HepG2 (cell line): ENCODE results near the gene VIM. TPM values are rescaled to one million over a fixed set of nuclear protein-coding genes. Genes with fewer than 3 reads are reported as not detected.

ENCODE experiments used
- ATAC-seq: fragments of 200-7000 bp; cut with Tn5 transposase; 3 replicates; pipeline ENCODE4 v1.9.1; 2020; ENCODE audit warnings: mild to moderate bottlenecking, moderate library complexity
- BruUV-seq: library from RNA; stranded (reverse); fragments of 400-500 nt; replicated peaks from 2 replicates; lab custom pipeline; 2021; lab: Mats Ljungman, UMichigan
- CTCF ChIA-PET: fragments of 300-600 bp; formaldehyde crosslinking; extraction: SDS; loops from one replicate; lab custom pipeline; 2021; ENCODE audit warnings: low total read pairs, inconsistent platforms, low intra/inter-chr PET ratio; lab: Yijun Ruan, JAX
- POLR2A ChIA-PET: fragments of 350-600 bp; sonication (Branson Sonifier 250); formaldehyde crosslinking; loops from one replicate; lab custom pipeline; 2020; ENCODE audit warnings: antibody characterized with exemption, inconsistent platforms; lab: Yijun Ruan, JAX
- DNase-seq: peaks from one replicate; pipeline ENCODE4 v3.0.0-alpha.2; 2015; ENCODE audit warnings: low spot score
- FAIRE-seq: peaks from 3 replicates; lab custom pipeline; 2011; peaks lifted over from hg19 to GRCh38; lab: Jason Lieb, UNC
- H2AFZ ChIP-seq: one replicate; pipeline ENCODE4 v1.6.1; 2011; ENCODE audit warnings: low read length, inconsistent platforms
- H3K27ac ChIP-seq: fragments of 300-600 bp; 3 replicates; pipeline ENCODE4 v1.8.0; 2011; ENCODE audit warnings: mixed run types, mild to moderate bottlenecking, mixed read lengths, low read length, inconsistent platforms; ENCODE audit not compliant: insufficient read depth; ENCODE audit errors: extremely low read length
- H3K27me3 ChIP-seq, 2 experiments: fragments of 200-600 bp in 1 of 2; 2 replicates in 1 of 2; 3 replicates in 1 of 2; pipeline versions ENCODE4 v1.6.0 to v1.8.0; 2011; ENCODE audit warnings: low read length in 2 of 2, mild to moderate bottlenecking in 2 of 2, moderate library complexity in 2 of 2, inconsistent platforms in 1 of 2; ENCODE audit not compliant: insufficient read depth in 2 of 2, control insufficient read depth in 1 of 2
- H3K36me3 ChIP-seq, 2 experiments: fragments of 200-600 bp in 1 of 2; replicated peaks in 1 of 2; 2 replicates in 1 of 2; 3 replicates in 1 of 2; pipeline versions ENCODE4 v1.5.1 to v1.8.0; 2011; ENCODE audit warnings: low read length in 2 of 2, inconsistent platforms in 1 of 2; ENCODE audit not compliant: insufficient read depth in 2 of 2, control insufficient read depth in 1 of 2
- H3K4me1 ChIP-seq: 2 replicates; pipeline ENCODE4 v1.5.1; 2012; ENCODE audit warnings: low read length, inconsistent platforms; ENCODE audit not compliant: insufficient read depth
- H3K4me2 ChIP-seq: 2 replicates; pipeline ENCODE4 v1.6.0; 2011; ENCODE audit warnings: low read depth, low read length, inconsistent platforms
- H3K4me3 ChIP-seq, 3 experiments: fragments of 200-600 bp in 1 of 3; sonication (generic), shearing (Covaris generic) in 1 of 3; replicated peaks in 1 of 3; 2 replicates each; pipeline ENCODE4 v1.5.1; 2011 to 2016; ENCODE audit warnings: low read length in 3 of 3, inconsistent platforms in 2 of 3, low read depth in 2 of 3, mild to moderate bottlenecking in 2 of 3, control low read depth in 1 of 3, mixed read lengths in 1 of 3; ENCODE audit not compliant: insufficient read depth in 1 of 3
- H3K79me2 ChIP-seq: one replicate; pipeline ENCODE4 v1.6.1; 2011; ENCODE audit warnings: low read length, inconsistent platforms; ENCODE audit not compliant: insufficient read depth
- H3K9ac ChIP-seq: 2 replicates; pipeline ENCODE4 v1.6.0; 2011; ENCODE audit warnings: mild to moderate bottlenecking, low read depth, low read length, inconsistent platforms; ENCODE audit not compliant: insufficient read depth
- H3K9me3 ChIP-seq: 2 replicates; pipeline ENCODE4 v1.5.1; 2012; ENCODE audit warnings: mild to moderate bottlenecking, low read length
- H4K20me1 ChIP-seq: 2 replicates; pipeline ENCODE4 v1.6.0; 2011; ENCODE audit warnings: inconsistent platforms, mild to moderate bottlenecking, low read length, moderate library complexity; ENCODE audit not compliant: insufficient read depth
- GTF3A ChIP-seq: sonication (generic); formaldehyde crosslinking; conservative IDR thresholded peaks from 2 replicates; pipeline ENCODE4 v1.4.0; 2020; ENCODE audit warnings: mild to moderate bottlenecking, missing genetic modification reagents
- HMG20B ChIP-seq: conservative IDR thresholded peaks from 2 replicates; pipeline ENCODE4 v1.6.1; 2016; ENCODE audit warnings: missing genetic modification reagents, missing compliant biosample characterization
- LCORL ChIP-seq, 2 experiments: fragments of 450-650 bp in 1 of 2; sonication (generic) in 1 of 2; formaldehyde crosslinking in 1 of 2; IDR thresholded peaks; 2 replicates each; pipeline versions ENCODE4 v1.5.0 to v1.6.1; 2017 to 2020; ENCODE audit warnings: antibody characterized with exemption in 1 of 2, missing genetic modification reagents in 1 of 2
- MED13 ChIP-seq: sonication (generic); formaldehyde crosslinking; IDR thresholded peaks from 2 replicates; pipeline ENCODE4 v1.5.0; 2020; ENCODE audit warnings: missing genetic modification reagents
- MZF1 ChIP-seq: sonication (generic); formaldehyde crosslinking; IDR thresholded peaks from 2 replicates; pipeline ENCODE4 v1.8.1; 2023; ENCODE audit warnings: mild to moderate bottlenecking, missing genetic modification reagents, borderline replicate concordance
- PAX8 ChIP-seq: sonication (generic); formaldehyde crosslinking; IDR thresholded peaks from 2 replicates; pipeline ENCODE4 v1.8.0; 2022; ENCODE audit warnings: mild to moderate bottlenecking, missing genetic modification reagents, borderline replicate concordance
- POLR2AphosphoS2 ChIP-seq: IDR thresholded peaks from 2 replicates; pipeline ENCODE4 v1.6.1; 2011; ENCODE audit warnings: low read depth, low read length, improper control_type of control experiment
- RFX5 ChIP-seq: IDR thresholded peaks from 2 replicates; pipeline ENCODE4 v1.6.1; 2011; ENCODE audit warnings: low read depth, low read length, improper control_type of control experiment
- SNAPC2 ChIP-seq: sonication (generic); formaldehyde crosslinking; IDR thresholded peaks from 2 replicates; pipeline ENCODE4 v1.8.1; 2022; ENCODE audit warnings: mild to moderate bottlenecking, missing genetic modification reagents
- SRSF9 ChIP-seq: fragments of 200-400 bp; formaldehyde crosslinking; IDR thresholded peaks from 2 replicates; pipeline ENCODE4 v1.6.1; 2018; ENCODE audit warnings: borderline replicate concordance, mild to moderate bottlenecking, low read depth, low read length; ENCODE audit not compliant: insufficient read depth, poor library complexity, severe bottlenecking
- ZKSCAN5 ChIP-seq: sonication (generic); formaldehyde crosslinking; IDR thresholded peaks from 2 replicates; pipeline ENCODE4 v1.5.1; 2020; ENCODE audit warnings: mild to moderate bottlenecking, missing genetic modification reagents
- ZNF235 ChIP-seq: sonication (generic); formaldehyde crosslinking; IDR thresholded peaks from 2 replicates; pipeline ENCODE4 v1.8.1; 2023; ENCODE audit warnings: mild to moderate bottlenecking, missing genetic modification reagents, borderline replicate concordance
- ZNF34 ChIP-seq: sonication (generic); formaldehyde crosslinking; IDR thresholded peaks from 2 replicates; pipeline ENCODE4 v1.4.0; 2020; ENCODE audit warnings: mild to moderate bottlenecking, missing genetic modification reagents, borderline replicate concordance
- ZNF546 ChIP-seq: sonication (generic); formaldehyde crosslinking; conservative IDR thresholded peaks from 2 replicates; pipeline ENCODE4 v1.8.1; 2023; ENCODE audit warnings: mild to moderate bottlenecking, missing genetic modification reagents
- ZNF563 ChIP-seq: sonication (generic); formaldehyde crosslinking; IDR thresholded peaks from 2 replicates; pipeline ENCODE4 v1.8.0; 2022; ENCODE audit warnings: mild to moderate bottlenecking, moderate library complexity, missing genetic modification reagents
- ZNF75D ChIP-seq: sonication (generic); formaldehyde crosslinking; IDR thresholded peaks from 2 replicates; pipeline ENCODE4 v1.8.1; 2023; ENCODE audit warnings: missing genetic modification reagents, mild to moderate bottlenecking, borderline replicate concordance
- ZNF883 ChIP-seq: sonication (generic); formaldehyde crosslinking; IDR thresholded peaks from 2 replicates; pipeline ENCODE4 v1.5.1; 2020; ENCODE audit warnings: mild to moderate bottlenecking, missing genetic modification reagents; ENCODE audit errors: not compliant biosample characterization
- ZSCAN22 ChIP-seq: sonication (generic); formaldehyde crosslinking; IDR thresholded peaks from 2 replicates; pipeline ENCODE4 v1.4.0; 2020; ENCODE audit warnings: mild to moderate bottlenecking, missing genetic modification reagents
- WGBS: methylation state at CpG from one replicate; pipeline ENCODE4 v1.1.6; 2017; ENCODE audit warnings: low lambda C conversion rate; 5-methylcytosine and 5-hydroxymethylcytosine counted together
- in situ Hi-C: cut with HindIII; loops from 2 replicates; pipeline ENCODE4 v1.10.0; 2017; ENCODE audit warnings: low pct_unique_long_range_greater_than_20kb; ENCODE audit not compliant: extremely low pct_ligation_motif_present
- intact Hi-C: fragments of 100-400 bp; cut with micrococcal nuclease; formaldehyde crosslinking; loops from one replicate; pipeline ENCODE4 v1.10.0; 2022; ENCODE audit not compliant: unreplicated experiment
- polyA plus RNA-seq, 8 experiments: library from polyadenylated mRNA; depleted of rRNA in 3 of 8; stranded (reverse) in 7 of 8; unstranded in 1 of 8; fragments of >200 nt; fragmentation: Illumina TruSeq in 4 of 8; extraction: Trizol in 4 of 8; gene quantifications; 2 replicates each; pipeline versions ENCODE4 v1.2.1 to v1.2.3, GENCODE V29; 2011 to 2016; ENCODE audit warnings: low read depth in 4 of 8, missing spikeins in 1 of 8, mixed read lengths in 1 of 8; ENCODE audit not compliant: insufficient read depth in 1 of 8
- total RNA-seq, 5 experiments: library from RNA; depleted of rRNA; stranded (reverse); fragments of >200 nt; fragmentation: Illumina TruSeq; extraction: Trizol; gene quantifications; 2 replicates each; pipeline ENCODE4 v1.2.3, GENCODE V29; 2016; ENCODE audit warnings: low read depth in 1 of 5
- TF ChIP-seq, protein P1 (sequence below): sonication (generic); formaldehyde crosslinking; IDR thresholded peaks from 2 replicates; pipeline ENCODE4 v1.4.0; 2020; ENCODE audit warnings: missing genetic modification reagents, borderline replicate concordance
- TF ChIP-seq, protein P2 (sequence below): sonication (generic); formaldehyde crosslinking; IDR thresholded peaks from 2 replicates; pipeline ENCODE4 v1.9.0; 2021; ENCODE audit warnings: missing genetic modification reagents, borderline replicate concordance

VIM gene
- total and polyA plus RNA-seq, 2 of the 13 experiments (the other 11 are each of a cell fraction or from before 2014, with no cell fraction given) = not detected

DNA sequence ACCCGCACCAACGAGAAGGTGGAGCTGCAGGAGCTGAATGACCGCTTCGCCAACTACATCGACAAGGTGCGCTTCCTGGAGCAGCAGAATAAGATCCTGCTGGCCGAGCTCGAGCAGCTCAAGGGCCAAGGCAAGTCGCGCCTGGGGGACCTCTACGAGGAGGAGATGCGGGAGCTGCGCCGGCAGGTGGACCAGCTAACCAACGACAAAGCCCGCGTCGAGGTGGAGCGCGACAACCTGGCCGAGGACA, 1.6 kb downstream of the VIM start:
- Histone ChIP-seq H3K27ac (no peak overlapping the region), H2AFZ (no peak overlapping the region), H3K27me3 (no peaks in the 10 kb centered on the region), H3K4me1 (peaks cover 17% of the 10 kb centered on the region; the same call in 1 of the 2 replicates), H3K9ac (no peak overlapping the region), H3K9me3 (no peaks in the 10 kb centered on the region), H4K20me1 (no peaks in the 10 kb centered on the region), H3K4me3 (no peak overlapping the region), H3K4me2 (no peak overlapping the region), H3K36me3 (no peaks in the 10 kb centered on the region), H3K79me2 (no peaks in the 10 kb centered on the region)
- 97% methylated on average over 21 of the region's 21 CpGs for WGBS
- TF ChIP-seq ZNF34 (CRISPR knock-in tag) (no peak), ZNF546 (CRISPR knock-in tag) (no peak), PAX8 (CRISPR knock-in tag) (no peak), ZNF75D (CRISPR knock-in tag) (no peak), HMG20B (CRISPR knock-in tag) (no peak), ZNF883 (no peak), RFX5 (no peak), ZSCAN22 (CRISPR knock-in tag) (no peak), MZF1 (CRISPR knock-in tag) (no peak), SRSF9 (no peak), ZKSCAN5 (CRISPR knock-in tag) (no peak), POLR2AphosphoS2 (no peak), ZNF563 (no peak), LCORL (IDR thresholded peaks at IDR 0.05) (no peak), LCORL (CRISPR knock-in tag; IDR thresholded peaks at IDR 0.05) (no peak), SNAPC2 (no peak), GTF3A (CRISPR knock-in tag) (no peak), ZNF235 (no peak), MED13 (CRISPR knock-in tag) (no peak)
- TF ChIP-seq, protein P1, sequence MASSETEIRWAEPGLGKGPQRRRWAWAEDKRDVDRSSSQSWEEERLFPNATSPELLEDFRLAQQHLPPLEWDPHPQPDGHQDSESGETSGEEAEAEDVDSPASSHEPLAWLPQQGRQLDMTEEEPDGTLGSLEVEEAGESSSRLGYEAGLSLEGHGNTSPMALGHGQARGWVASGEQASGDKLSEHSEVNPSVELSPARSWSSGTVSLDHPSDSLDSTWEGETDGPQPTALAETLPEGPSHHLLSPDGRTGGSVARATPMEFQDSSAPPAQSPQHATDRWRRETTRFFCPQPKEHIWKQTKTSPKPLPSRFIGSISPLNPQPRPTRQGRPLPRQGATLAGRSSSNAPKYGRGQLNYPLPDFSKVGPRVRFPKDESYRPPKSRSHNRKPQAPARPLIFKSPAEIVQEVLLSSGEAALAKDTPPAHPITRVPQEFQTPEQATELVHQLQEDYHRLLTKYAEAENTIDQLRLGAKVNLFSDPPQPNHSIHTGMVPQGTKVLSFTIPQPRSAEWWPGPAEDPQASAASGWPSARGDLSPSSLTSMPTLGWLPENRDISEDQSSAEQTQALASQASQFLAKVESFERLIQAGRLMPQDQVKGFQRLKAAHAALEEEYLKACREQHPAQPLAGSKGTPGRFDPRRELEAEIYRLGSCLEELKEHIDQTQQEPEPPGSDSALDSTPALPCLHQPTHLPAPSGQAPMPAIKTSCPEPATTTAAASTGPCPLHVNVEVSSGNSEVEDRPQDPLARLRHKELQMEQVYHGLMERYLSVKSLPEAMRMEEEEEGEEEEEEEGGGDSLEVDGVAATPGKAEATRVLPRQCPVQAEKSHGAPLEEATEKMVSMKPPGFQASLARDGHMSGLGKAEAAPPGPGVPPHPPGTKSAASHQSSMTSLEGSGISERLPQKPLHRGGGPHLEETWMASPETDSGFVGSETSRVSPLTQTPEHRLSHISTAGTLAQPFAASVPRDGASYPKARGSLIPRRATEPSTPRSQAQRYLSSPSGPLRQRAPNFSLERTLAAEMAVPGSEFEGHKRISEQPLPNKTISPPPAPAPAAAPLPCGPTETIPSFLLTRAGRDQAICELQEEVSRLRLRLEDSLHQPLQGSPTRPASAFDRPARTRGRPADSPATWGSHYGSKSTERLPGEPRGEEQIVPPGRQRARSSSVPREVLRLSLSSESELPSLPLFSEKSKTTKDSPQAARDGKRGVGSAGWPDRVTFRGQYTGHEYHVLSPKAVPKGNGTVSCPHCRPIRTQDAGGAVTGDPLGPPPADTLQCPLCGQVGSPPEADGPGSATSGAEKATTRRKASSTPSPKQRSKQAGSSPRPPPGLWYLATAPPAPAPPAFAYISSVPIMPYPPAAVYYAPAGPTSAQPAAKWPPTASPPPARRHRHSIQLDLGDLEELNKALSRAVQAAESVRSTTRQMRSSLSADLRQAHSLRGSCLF (CRISPR knock-in tag) = no peak
- TF ChIP-seq, protein P2, sequence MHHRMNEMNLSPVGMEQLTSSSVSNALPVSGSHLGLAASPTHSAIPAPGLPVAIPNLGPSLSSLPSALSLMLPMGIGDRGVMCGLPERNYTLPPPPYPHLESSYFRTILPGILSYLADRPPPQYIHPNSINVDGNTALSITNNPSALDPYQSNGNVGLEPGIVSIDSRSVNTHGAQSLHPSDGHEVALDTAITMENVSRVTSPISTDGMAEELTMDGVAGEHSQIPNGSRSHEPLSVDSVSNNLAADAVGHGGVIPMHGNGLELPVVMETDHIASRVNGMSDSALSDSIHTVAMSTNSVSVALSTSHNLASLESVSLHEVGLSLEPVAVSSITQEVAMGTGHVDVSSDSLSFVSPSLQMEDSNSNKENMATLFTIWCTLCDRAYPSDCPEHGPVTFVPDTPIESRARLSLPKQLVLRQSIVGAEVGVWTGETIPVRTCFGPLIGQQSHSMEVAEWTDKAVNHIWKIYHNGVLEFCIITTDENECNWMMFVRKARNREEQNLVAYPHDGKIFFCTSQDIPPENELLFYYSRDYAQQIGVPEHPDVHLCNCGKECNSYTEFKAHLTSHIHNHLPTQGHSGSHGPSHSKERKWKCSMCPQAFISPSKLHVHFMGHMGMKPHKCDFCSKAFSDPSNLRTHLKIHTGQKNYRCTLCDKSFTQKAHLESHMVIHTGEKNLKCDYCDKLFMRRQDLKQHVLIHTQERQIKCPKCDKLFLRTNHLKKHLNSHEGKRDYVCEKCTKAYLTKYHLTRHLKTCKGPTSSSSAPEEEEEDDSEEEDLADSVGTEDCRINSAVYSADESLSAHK = no peak
- no TSS peak for BruUV-seq
- in situ Hi-C loops = loop anchor here (25.0 kb wide), 1 partner anchor 1367 kb away; the partner anchor contains the start of gene MINDY3
- ATAC-seq (no peak), FAIRE-seq (no peak), DNase-seq (no peak)
- intact Hi-C loops = no loop called here
- POLR2A ChIA-PET = no interaction called here
- CTCF ChIA-PET = no interaction called here
